ENCODE results near the gene TNNI2. TPM values are rescaled to one million over a fixed set of nuclear protein-coding genes. Genes with fewer than 3 reads are reported as not detected.

Gene TNNI2
- total RNA-seq, 4 donors from 2014 or later, result 17.4 to 63.6 (median 27.2) TPM

- no peak overlapping the region for H3K4me3 ChIP-seq
- H3K27me3 ChIP-seq, result no peaks in the 10 kb centered on the region
- no peak overlapping the region for H3K27ac ChIP-seq
- H3K36me3 ChIP-seq, result no peaks in the 10 kb centered on the region
- H3K9me3 ChIP-seq, result no peaks in the 10 kb centered on the region
- DNase-seq (ENCODE audit: low spot score in 2 of 2), result no peak
- 73% methylated on average over 11 of the region's 12 CpGs for WGBS
- H3K4me1 ChIP-seq, result peaks cover 78% of the 10 kb centered on the region
- TF ChIP-seq, protein P1, sequence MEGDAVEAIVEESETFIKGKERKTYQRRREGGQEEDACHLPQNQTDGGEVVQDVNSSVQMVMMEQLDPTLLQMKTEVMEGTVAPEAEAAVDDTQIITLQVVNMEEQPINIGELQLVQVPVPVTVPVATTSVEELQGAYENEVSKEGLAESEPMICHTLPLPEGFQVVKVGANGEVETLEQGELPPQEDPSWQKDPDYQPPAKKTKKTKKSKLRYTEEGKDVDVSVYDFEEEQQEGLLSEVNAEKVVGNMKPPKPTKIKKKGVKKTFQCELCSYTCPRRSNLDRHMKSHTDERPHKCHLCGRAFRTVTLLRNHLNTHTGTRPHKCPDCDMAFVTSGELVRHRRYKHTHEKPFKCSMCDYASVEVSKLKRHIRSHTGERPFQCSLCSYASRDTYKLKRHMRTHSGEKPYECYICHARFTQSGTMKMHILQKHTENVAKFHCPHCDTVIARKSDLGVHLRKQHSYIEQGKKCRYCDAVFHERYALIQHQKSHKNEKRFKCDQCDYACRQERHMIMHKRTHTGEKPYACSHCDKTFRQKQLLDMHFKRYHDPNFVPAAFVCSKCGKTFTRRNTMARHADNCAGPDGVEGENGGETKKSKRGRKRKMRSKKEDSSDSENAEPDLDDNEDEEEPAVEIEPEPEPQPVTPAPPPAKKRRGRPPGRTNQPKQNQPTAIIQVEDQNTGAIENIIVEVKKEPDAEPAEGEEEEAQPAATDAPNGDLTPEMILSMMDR (IDR thresholded peaks at IDR 0.05), result no peak
- no peak for TF ChIP-seq POLR2A (IDR thresholded peaks at IDR 0.05)
- no peak for TF ChIP-seq POLR2AphosphoS5 (IDR thresholded peaks at IDR 0.05)
- no peak for TF ChIP-seq EP300 (IDR thresholded peaks at IDR 0.05)
These were observed 583 bp downstream of the TNNI2 start for GRCh38 chr11:1839204-1839923.

- TF ChIP-seq POLR2A (IDR thresholded peaks at IDR 0.05), result no peak
- TF ChIP-seq, protein P1 (IDR thresholded peaks at IDR 0.05), result no peak
- no peak for TF ChIP-seq EP300 (IDR thresholded peaks at IDR 0.05)
- no peak for TF ChIP-seq POLR2AphosphoS5 (IDR thresholded peaks at IDR 0.05)
- no peak overlapping the region for H3K4me3 ChIP-seq
- H3K9me3 ChIP-seq, result no peaks in the 10 kb centered on the region
- H3K27ac ChIP-seq, result no peak overlapping the region
- no peaks in the 10 kb centered on the region for H3K27me3 ChIP-seq
- H3K36me3 ChIP-seq, result no peaks in the 10 kb centered on the region
- WGBS, result 95% methylated on average over 4 of the region's 26 CpGs
- H3K4me1 ChIP-seq, result peaks cover 77% of the 10 kb centered on the region
- no peak for DNase-seq (ENCODE audit: low spot score in 2 of 2)
These were observed 1.4 kb downstream of the TNNI2 start for GRCh38 chr11:1839924-1840779.

- H3K4me3 ChIP-seq, result no peak overlapping the region
These were observed 2.1 kb downstream of the TNNI2 start for GRCh38 chr11:1840780-1841480.

DNA sequence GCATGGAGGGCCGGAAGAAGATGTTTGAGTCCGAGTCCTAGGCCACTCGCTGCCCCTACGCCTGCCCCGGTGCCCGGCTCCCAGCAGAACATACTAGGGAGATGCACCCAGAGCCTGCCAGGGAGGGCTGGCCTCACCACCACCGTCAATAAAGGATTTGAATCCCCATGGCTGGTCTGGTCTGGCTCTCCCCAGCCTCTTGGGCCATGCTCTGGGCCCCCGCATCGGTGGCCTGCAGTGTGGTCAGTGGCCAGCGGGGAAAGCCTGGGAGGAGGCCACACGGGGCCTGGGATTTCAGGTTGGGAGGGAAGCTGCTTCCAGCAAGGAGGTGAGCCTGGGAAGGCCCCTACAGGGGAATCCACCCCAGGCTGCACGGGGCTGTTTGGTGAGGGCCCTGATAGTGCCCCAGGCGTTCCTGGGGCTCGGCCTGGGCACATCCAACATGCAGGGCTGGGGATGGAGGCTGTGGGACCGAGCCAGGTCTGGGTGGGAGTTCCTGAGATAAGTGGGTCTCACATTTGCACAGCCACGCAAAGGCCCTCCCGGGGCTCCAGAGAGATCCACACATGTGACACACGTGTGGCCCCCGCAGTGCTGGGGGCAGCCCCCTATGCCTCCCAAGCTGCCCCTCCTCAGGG is 2.8 kb downstream of the TNNI2 start:
- no peak for DNase-seq (ENCODE audit: low spot score in 2 of 2)
- no peak overlapping the region for H3K4me3 ChIP-seq
- peaks cover 66% of the 10 kb centered on the region for H3K4me1 ChIP-seq
- TF ChIP-seq POLR2A (IDR thresholded peaks at IDR 0.05) (no peak), EP300 (IDR thresholded peaks at IDR 0.05) (no peak), POLR2AphosphoS5 (IDR thresholded peaks at IDR 0.05) (no peak)
- TF ChIP-seq, protein P1 (IDR thresholded peaks at IDR 0.05), result no peak
- WGBS, result 80% methylated on average over 6 of the region's 19 CpGs
- H3K27me3 ChIP-seq, result no peaks in the 10 kb centered on the region
- H3K36me3 ChIP-seq, result no peaks in the 10 kb centered on the region
- no peaks in the 10 kb centered on the region for H3K9me3 ChIP-seq
- no peak overlapping the region for H3K27ac ChIP-seq

More at GRCh38 chr11:1840780-1841480, 2.1 kb downstream of the TNNI2 start:
- no peaks in the 10 kb centered on the region for H3K36me3 ChIP-seq
- DNase-seq (ENCODE audit: low spot score in 2 of 2), result no peak
- 86% methylated on average over 32 of the region's 37 CpGs for WGBS
- TF ChIP-seq, protein P1 (IDR thresholded peaks at IDR 0.05), result no peak
- TF ChIP-seq EP300 (IDR thresholded peaks at IDR 0.05), result no peak
- TF ChIP-seq POLR2AphosphoS5 (IDR thresholded peaks at IDR 0.05), result no peak
- TF ChIP-seq POLR2A (IDR thresholded peaks at IDR 0.05), result no peak
- H3K27ac ChIP-seq, result no peak overlapping the region
- H3K4me1 ChIP-seq, result peaks cover 72% of the 10 kb centered on the region
- no peaks in the 10 kb centered on the region for H3K9me3 ChIP-seq
- H3K27me3 ChIP-seq, result no peaks in the 10 kb centered on the region

Measured in suprapubic skin (tissue), 4 donors.